Loucy (cell line): ENCODE data around the gene HAUS2.

ENCODE experiments used
- EZH2phosphoT487 ChIP-seq: fragments of 200-600 bp; IDR thresholded peaks from 2 replicates; pipeline ENCODE4 v1.6.1; 2018; ENCODE audit warnings: antibody characterized with exemption, mild to moderate bottlenecking, moderate library complexity, borderline replicate concordance
- TF ChIP-seq, protein P1 (sequence below): fragments of 200-600 bp; sonication (generic); conservative IDR thresholded peaks from 2 replicates; pipeline ENCODE4 v1.5.1; 2014; ENCODE audit warnings: mild to moderate bottlenecking, antibody characterized with exemption, low read length

DNA sequence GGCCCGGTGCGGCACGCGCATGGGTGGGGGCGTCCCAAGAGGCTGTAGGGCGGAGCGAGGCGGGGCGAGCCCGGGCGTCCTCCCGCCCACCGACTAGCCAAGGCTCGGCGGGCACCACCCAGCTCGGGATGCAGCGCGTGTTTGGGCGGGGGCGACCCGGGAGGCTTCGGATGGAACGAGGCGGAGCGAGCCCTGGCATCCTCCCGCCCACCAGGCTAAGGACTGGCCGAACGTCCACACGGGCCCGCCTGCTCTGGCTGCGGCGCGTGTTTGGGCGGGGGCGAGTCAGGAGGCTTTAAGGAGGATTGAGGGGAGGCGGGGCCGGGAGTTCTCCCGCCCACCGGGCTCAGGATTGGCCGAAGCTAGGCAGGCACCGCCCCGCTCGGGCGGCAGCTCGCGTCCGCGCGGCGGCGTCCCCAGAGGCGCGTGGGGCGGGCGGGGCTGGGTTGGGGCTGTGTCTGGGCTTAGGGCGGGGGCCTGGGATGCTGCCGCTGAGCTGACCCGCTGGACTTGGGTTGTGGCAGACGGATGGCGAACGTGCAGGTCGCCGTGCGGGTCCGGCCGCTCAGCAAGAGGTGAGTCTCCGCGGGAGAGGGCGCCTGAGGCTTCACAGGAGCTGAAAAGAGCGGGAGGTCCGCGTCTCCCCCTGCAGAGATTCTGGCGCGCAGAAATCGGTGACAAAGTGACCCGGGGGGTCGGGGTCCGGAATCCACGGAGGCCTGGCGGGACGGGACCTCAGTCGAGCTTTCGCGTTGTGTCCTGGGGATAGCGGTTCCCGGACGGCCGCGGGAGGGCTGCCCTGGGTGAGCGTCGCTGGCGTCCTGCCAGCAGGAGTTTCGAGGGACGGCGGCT is 26.8 kb downstream of the HAUS2 start, which contains the start of gene STARD9:
- TF ChIP-seq, protein P1, sequence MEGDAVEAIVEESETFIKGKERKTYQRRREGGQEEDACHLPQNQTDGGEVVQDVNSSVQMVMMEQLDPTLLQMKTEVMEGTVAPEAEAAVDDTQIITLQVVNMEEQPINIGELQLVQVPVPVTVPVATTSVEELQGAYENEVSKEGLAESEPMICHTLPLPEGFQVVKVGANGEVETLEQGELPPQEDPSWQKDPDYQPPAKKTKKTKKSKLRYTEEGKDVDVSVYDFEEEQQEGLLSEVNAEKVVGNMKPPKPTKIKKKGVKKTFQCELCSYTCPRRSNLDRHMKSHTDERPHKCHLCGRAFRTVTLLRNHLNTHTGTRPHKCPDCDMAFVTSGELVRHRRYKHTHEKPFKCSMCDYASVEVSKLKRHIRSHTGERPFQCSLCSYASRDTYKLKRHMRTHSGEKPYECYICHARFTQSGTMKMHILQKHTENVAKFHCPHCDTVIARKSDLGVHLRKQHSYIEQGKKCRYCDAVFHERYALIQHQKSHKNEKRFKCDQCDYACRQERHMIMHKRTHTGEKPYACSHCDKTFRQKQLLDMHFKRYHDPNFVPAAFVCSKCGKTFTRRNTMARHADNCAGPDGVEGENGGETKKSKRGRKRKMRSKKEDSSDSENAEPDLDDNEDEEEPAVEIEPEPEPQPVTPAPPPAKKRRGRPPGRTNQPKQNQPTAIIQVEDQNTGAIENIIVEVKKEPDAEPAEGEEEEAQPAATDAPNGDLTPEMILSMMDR, result no peak
- no peak for TF ChIP-seq EZH2phosphoT487
